ENCODE measurements around the gene DUSP7.

DNA sequence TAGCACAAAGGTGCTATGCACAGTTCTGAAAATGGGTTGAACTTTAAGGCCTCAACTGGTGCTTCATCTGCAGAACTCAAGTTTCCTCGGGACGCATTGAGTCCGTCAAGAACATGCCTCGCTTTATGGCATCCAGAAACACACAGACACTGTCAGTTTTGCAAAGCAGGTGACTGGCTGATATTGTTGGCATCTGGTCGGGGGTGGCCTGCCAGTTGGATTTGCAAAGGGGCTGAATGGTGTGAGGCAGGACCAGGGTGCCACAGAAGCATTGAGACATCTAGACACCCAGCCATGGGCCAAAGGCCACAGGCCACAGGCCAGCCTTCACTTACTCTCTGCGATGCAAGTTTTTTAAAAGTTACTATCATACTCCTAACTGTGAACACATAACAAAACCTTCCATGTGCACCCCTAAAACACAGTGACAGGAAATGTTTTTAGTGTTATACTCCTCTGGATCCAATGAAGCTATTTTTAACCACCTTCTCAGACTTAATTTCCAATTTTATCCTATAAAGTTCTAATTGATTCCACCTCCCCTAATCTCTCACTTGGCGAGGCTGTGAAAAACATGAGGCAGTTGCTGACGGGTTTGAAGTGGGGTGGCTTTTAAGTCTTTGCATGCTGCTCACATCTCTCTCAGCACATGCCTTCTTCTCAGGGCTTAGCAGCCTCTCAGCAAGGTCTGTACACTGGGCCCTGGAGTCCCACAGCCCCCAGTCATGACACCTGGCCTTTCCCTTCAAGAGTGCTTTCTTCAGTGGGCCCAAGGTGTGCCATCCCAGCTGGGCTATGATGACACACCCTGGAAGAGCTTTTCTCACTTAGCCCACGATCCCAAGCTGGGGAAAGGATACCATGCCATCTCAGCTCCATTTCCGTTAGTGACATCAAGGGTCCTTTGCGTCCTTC, 38.5 kb upstream of the DUSP7 start:
- TF ChIP-seq SIN3A (IDR thresholded peaks at IDR 0.05; ENCODE audit: borderline replicate concordance, insufficient read depth, low read depth, low read length) (no peak), POLR2AphosphoS5 (IDR thresholded peaks at IDR 0.05; ENCODE audit: low read depth, low read length) (no peak)
- TF ChIP-seq, protein P1, sequence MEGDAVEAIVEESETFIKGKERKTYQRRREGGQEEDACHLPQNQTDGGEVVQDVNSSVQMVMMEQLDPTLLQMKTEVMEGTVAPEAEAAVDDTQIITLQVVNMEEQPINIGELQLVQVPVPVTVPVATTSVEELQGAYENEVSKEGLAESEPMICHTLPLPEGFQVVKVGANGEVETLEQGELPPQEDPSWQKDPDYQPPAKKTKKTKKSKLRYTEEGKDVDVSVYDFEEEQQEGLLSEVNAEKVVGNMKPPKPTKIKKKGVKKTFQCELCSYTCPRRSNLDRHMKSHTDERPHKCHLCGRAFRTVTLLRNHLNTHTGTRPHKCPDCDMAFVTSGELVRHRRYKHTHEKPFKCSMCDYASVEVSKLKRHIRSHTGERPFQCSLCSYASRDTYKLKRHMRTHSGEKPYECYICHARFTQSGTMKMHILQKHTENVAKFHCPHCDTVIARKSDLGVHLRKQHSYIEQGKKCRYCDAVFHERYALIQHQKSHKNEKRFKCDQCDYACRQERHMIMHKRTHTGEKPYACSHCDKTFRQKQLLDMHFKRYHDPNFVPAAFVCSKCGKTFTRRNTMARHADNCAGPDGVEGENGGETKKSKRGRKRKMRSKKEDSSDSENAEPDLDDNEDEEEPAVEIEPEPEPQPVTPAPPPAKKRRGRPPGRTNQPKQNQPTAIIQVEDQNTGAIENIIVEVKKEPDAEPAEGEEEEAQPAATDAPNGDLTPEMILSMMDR (IDR thresholded peaks at IDR 0.05), result no peak
